Activated naive CD4-positive, alpha-beta T cell treated with Interleukin-2 at 50 U/mL for 16 hours (primary cell): ENCODE results near the gene LYRM1.
"Not testable (repeated sequence)": the region's sequence is repeated elsewhere in the genome, so short reads cannot be mapped to it uniquely, and the experiment has no call there.

Source experiments
- DNase-seq: peaks from one replicate; pipeline ENCODE4 v3.0.0-alpha.2; 2020

The LYRM1 gene

DNA sequence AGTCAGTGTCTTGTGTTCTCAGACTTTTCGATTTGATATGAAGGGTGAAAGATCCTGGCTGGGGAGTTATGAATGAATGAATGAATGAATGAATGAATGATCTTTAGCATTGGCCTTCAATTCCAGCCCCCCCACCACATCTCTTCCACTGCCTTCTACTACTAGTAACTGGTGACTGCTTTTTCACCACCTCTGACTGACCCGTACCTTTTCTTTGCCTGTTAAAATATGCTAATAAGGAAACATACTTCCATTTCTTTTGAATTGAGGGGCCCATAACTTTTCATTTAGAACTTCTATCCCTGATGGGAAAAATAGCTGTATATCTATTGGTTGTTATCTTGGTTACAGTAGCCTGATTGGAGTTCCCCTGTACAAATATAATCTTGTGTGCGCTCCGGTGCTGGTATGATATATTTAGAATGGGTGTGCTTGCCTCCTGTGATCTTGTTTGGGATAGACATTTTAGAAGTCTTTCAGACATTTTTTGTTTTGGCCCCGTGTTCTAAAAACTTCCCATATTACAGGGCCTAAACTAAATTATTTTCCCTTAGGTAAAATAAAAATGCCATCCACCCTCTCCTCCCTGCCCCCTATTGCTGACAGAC lies 3.4 kb downstream of the LYRM1 start:
- no peak for DNase-seq

GRCh38 chr16:20904507-20905081 lies 4.0 kb downstream of the LYRM1 start:
- DNase-seq, result no peak

GRCh38 chr16:20905576-20905975 lies 5.0 kb downstream of the LYRM1 start:
- DNase-seq, result no peak

DNA sequence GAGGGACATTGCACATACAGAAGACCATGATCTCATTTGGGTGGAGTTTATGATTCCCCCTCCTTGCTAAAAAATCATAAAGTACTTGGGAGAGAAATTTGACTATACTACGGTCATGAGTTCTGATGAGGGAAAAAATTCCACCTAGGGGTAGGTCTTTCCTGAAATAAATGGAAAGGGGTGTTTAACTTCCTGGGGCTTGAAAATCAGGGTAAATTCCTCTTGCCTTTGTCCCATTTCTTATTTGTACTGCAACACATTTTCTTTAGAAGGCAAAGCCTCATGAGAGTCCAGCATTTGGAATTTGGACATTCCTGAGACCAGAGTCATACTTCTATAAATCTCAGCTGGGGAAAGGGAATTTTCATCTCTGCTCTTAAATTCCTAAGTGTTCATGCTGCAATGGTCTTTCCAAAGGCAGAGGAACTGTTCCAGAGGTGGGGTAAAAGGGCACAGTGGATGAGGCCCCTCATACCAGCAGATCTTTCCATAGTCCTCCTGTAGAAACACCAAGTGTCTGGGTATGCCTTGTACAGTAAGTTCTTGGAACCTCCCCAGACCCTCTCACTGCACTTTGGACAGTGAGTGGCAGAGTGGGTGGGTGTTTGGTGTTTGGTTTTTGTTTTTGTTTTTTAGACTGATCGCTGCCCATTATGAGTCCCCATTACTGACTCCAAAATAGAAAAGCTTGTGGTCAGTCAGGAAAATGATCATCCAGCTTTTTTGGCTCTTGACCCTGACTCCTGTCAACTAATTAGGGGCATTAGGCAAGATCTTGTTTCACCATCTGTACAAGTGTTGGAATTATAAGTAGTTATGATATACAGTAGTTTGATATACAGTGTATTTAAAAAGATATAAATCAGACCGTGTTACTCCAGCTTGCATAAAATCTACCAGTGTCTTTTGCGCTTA lies 6.0 kb downstream of the LYRM1 start:
- no peak for DNase-seq

- DNase-seq, result no peak
Observed at GRCh38 chr16:20910781-20911321, 10.3 kb downstream of the LYRM1 start.

DNA sequence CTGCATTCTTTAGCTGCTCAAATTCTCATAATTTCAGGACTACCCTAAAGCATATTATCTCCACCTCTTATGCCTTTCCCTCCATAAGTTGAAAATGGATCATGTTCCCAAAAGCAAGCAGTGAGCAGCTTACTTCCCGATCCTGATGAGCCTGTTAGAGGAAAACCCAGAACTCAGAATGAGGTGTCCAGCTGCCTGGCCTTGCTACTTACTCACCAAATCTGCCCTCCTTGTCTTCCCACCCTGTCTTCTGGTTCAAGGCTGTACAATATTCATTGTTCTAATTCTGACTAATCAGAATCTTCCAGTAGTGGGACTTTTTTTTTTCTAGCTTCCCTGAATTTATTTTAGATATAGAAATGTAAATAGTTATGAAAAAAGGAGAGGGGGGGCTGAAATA lies 10.8 kb downstream of the LYRM1 start:
- no peak for DNase-seq

- no peak for DNase-seq
Observed at GRCh38 chr16:20916289-20916688, 15.7 kb downstream of the LYRM1 start.

GRCh38 chr16:20916942-20917341 lies 16.4 kb downstream of the LYRM1 start:
- DNase-seq, result no peak

GRCh38 chr16:20918486-20919239 lies 18.1 kb downstream of the LYRM1 start:
- DNase-seq, result no peak

DNA sequence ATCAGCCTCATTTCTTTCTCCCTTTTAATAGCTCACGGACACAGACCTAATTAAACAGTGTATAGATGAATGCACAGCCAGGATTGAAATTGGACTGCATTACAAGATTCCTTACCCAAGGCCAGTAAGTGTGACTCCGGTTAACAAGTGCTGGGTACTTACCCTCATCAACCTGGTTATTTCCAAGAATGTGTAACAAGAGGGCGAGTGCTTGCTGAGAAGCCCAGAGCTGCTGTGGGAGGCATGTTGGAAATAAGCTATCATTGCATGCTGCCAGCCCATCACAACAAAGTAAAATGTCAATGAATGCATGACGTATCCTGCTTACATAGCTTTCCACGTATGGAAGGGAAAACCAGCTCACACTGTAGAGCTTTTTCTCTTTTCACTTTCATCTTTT lies 19.5 kb downstream of the LYRM1 start:
- no peak for DNase-seq

DNA sequence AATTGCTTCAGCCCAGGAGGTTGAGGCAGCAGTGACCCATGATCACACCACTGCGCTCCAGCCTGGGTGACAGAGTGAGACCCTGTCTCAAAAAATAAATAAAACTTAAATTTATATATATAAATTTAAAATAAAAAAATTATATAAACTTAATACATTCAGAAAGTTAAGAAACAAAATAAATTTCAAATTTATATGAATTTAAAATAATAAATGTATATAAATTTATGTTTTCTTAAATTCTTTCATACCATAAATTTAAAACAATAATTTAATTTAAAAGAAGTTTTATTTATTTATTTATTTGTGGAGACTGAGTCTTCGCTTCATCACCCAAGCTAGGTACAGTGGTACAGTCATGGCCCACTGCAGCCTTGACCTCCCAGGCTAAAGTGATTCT lies 20.2 kb downstream of the LYRM1 start:
- no peak for DNase-seq

- no peak for DNase-seq
Observed at GRCh38 chr16:20923876-20924275, 23.3 kb downstream of the LYRM1 start.

DNA sequence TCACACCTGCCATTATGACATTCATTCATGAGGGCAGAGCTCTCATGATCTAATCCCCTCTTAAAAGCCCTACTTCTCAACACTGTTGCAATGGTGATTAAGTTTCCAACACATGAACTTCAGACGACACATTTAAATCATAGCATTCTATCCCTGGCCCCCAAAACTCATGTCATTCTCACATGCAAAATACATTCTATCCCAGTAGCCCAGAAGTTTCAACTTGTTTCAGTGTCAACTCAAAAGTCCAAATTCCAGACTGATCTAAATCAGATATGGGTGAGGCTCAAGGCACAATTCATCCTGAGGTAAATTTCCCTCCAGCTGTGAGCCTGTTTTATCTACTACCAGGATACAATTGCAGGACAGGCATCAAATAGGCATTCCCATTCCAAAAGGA lies 25.2 kb downstream of the LYRM1 start:
- DNase-seq, result no peak

- no peak for DNase-seq
Observed at GRCh38 chr16:20928774-20929411, 28.3 kb downstream of the LYRM1 start.

GRCh38 chr16:20929676-20930364 lies 29.2 kb downstream of the LYRM1 start:
- not testable (repeated sequence) for DNase-seq

GRCh38 chr16:20930365-20930690 lies 29.8 kb downstream of the LYRM1 start:
- no peak for DNase-seq

DNA sequence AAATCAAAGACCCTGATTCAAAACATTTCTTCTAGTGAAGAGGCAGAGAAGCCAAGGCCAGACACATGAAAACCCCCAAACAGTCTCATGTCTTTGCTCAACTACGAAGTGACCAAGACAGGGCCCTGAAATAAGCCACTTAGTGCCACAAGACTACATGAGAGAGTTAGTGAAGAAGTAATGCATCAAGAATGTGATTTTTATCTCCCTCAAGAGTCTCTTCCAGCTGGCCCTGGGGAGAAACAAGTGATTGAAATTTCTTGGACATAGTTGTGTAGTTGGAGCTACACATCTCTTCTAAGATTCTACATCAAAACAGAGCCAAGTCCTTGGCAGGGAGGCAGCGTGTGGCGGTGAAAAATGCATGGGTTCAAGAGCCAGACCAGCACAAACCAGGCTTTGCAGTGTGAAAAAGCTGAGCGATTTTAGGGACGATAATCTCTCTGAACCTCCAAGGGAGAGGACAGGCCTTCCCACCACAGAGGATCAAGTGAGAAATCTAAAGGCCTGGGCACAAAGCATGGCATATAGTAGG lies 30.6 kb downstream of the LYRM1 start:
- DNase-seq, result no peak

DNA sequence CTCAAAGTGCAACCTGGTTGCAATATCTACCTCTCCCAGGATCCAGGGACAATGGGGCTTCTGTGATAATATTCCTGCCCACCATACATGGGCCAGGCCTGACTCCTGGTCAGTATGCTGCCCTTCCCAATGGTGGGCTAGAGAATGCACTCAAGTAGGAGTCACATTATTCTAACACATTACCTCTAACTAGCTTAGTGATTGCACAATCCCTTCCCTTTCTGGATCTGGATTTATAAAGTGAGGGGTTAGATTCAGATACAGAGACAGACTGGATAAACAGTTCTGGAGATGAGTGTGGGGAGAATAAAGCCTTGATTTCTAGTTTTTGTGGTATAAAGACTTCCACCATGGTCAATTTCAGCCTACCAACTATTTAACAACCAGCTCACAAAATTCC lies 33.0 kb downstream of the LYRM1 start:
- no peak for DNase-seq

- DNase-seq, result no peak
Observed at GRCh38 chr16:20937736-20938135, 37.2 kb downstream of the LYRM1 start.

GRCh38 chr16:20938426-20938825 lies 37.9 kb downstream of the LYRM1 start:
- no peak for DNase-seq

GRCh38 chr16:20939611-20940010 lies 39.0 kb downstream of the LYRM1 start:
- DNase-seq, result no peak
